Adrenal gland (tissue), 5 donors: Measurements from ENCODE around the gene PPP2R2D.

ENCODE experiments used
- CTCF ChIP-seq, 6 experiments: fragments of 450-650 bp in 4 of 6; fragments of 200-600 bp in 2 of 6; sonication (generic) in 1 of 6; IDR thresholded peaks; 1 replicate in 5 of 6; 2 replicates in 1 of 6; pipeline versions ENCODE4 v1.5.1 to v1.8.0; 2016 to 2021; ENCODE audit warnings: antibody characterized with exemption in 6 of 6, mild to moderate bottlenecking in 2 of 6, moderate library complexity in 1 of 6
- POLR2A ChIP-seq, 2 donors: fragments of 450-650 bp; IDR thresholded peaks; one replicate each; pipeline ENCODE4 v1.6.1; 2017; ENCODE audit warnings: antibody characterized with exemption in 2 of 2, mild to moderate bottlenecking in 2 of 2, moderate library complexity in 1 of 2
- donor health status: DM: no; HTN: no; CAD: no.

GRCh38 chr10:131910663-131911314 lies 10.0 kb downstream of the PPP2R2D start:
- TF ChIP-seq CTCF (IDR thresholded peaks at IDR 0.05), result no peak
- no peak for TF ChIP-seq POLR2A (IDR thresholded peaks at IDR 0.05)
